HUES6 (cell line): ENCODE measurements around the gene GNG12.
"Not testable (repeated sequence)": the region's sequence is repeated elsewhere in the genome, so short reads cannot be mapped to it uniquely, and the experiment has no call there.

Source experiments
- H3K27ac ChIP-seq: 2 replicates; pipeline ENCODE4 v1.7.0; 2013; ENCODE audit warnings: low read depth, mild to moderate bottlenecking, low read length, inconsistent platforms
- H3K27me3 ChIP-seq: 2 replicates; pipeline ENCODE4 v1.6.1; 2013; ENCODE audit warnings: low read length; ENCODE audit not compliant: control insufficient read depth, insufficient read depth
- H3K36me3 ChIP-seq: 2 replicates; pipeline ENCODE4 v1.6.1; 2013; ENCODE audit warnings: low read length; ENCODE audit not compliant: control insufficient read depth, insufficient read depth
- H3K4me1 ChIP-seq: 2 replicates; pipeline ENCODE4 v1.6.1; 2013; ENCODE audit warnings: low read length; ENCODE audit not compliant: control insufficient read depth, insufficient read depth
- H3K4me3 ChIP-seq: 2 replicates; pipeline ENCODE4 v1.5.1; 2013; ENCODE audit warnings: low read depth, low read length
- H3K9ac ChIP-seq: one replicate; pipeline ENCODE4 v1.6.1; 2013; ENCODE audit warnings: mild to moderate bottlenecking, low read length
- H3K9me3 ChIP-seq: 2 replicates; pipeline ENCODE4 v1.6.1; 2013; ENCODE audit warnings: low read depth, low read length; ENCODE audit not compliant: control insufficient read depth, insufficient read depth

The GNG12 gene

DNA sequence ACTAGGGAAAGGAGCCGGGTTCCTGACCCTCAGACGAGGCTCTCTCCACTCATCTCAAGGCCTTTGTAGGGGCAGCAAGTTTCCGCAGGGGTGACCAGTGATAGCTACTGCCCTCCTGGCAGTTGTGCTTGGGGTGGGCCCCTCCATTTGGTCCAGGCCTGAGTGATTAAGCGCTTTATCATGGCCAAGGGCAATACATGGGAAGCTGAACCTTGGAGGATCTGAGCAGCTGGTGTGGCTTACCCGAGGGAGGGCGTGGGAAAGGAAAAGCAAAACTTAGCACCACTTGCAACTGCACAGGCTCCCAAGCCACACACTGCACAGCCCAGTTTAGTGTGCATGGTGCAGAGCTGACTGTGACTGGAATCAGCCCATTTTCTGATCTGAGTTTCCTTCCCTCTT lies 100.5 kb downstream of the GNG12 start:
- Histone ChIP-seq H3K4me3 (no peak overlapping the region), H3K27me3 (no peaks in the 10 kb centered on the region), H3K9ac (no peak overlapping the region), H3K4me1 (peaks cover 19% of the 10 kb centered on the region), H3K9me3 (no peaks in the 10 kb centered on the region), H3K27ac (no peak overlapping the region), H3K36me3 (no peaks in the 10 kb centered on the region)

DNA sequence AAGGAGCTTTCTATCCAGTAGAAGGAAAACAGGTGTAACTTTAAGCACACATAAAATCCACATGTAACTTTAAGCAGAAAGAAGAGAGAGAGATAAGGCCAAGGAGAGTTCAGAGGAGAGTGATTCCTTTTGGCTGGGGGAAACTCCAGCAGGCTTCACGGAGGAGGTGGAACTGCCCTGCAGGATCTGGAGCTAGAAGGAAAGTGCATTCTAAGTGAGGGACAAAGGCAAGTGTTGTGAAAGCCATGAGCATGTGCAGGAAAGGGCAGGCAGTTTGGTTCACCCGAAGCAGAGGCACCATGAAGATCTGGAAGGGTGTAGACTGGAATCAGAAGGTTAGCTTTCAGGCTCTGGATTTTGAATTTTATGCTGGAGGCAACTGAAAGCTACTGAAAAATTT lies 101.9 kb downstream of the GNG12 start:
- Histone ChIP-seq H3K27ac (no peak overlapping the region), H3K4me3 (no peak overlapping the region), H3K36me3 (no peaks in the 10 kb centered on the region), H3K9me3 (no peaks in the 10 kb centered on the region), H3K4me1 (peaks cover 14% of the 10 kb centered on the region), H3K9ac (no peak overlapping the region), H3K27me3 (no peaks in the 10 kb centered on the region)

DNA sequence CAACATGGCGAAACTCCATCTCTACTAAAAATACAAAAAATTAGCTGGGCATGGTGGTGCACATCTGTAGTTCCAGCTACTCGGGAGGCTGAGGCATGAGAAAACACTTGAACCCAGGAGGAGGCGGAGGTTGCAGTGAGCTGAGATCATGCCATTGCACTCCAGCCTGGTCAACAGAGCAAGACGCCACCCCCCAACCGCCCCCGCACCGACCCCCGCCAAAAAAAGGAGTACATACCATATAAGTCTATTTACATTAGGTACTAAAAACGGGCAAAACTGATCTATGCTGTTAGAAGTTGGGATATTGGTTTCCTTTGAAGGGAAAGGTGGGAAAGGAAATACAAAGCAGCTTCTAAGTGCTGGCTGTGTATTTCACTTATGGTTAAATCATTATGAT lies 103.0 kb downstream of the GNG12 start:
- not testable (repeated sequence) for H3K9me3 ChIP-seq, H3K36me3 ChIP-seq, H3K27me3 ChIP-seq, H3K9ac ChIP-seq, H3K4me1 ChIP-seq, H3K4me3 ChIP-seq, H3K27ac ChIP-seq

DNA sequence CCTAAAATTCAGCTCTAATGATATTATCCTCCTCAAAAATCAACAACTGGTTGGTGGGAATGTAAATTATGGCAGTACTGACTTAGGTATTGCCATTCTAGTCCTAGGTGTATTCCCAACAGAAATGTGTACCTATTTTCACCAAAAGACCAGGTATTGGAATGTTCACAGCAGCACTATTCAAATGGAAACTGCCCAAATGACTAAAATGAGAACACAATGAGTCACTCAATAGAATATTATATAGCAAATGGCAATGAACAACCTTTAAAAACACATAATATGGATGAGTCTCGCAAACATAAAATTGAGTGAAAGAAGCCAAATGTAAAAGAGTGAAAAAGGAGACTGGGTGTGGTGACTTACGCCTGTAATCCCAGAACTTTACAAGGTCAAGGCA lies 103.4 kb downstream of the GNG12 start:
- Histone ChIP-seq H3K27ac (no peak overlapping the region), H3K27me3 (no peaks in the 10 kb centered on the region), H3K4me3 (no peak overlapping the region), H3K36me3 (no peaks in the 10 kb centered on the region), H3K9ac (no peak overlapping the region), H3K4me1 (peaks cover 11% of the 10 kb centered on the region; the same call in 1 of the 2 replicates), H3K9me3 (no peaks in the 10 kb centered on the region)

GRCh38 chr1:67726224-67726623 lies 107.0 kb downstream of the GNG12 start:
- H3K9me3 ChIP-seq, result no peaks in the 10 kb centered on the region
- H3K27ac ChIP-seq, result no peak overlapping the region
- peaks cover 25% of the 10 kb centered on the region for H3K4me1 ChIP-seq
- no peaks in the 10 kb centered on the region for H3K36me3 ChIP-seq
- no peaks in the 10 kb centered on the region for H3K27me3 ChIP-seq
- no peak overlapping the region for H3K4me3 ChIP-seq
- no peak overlapping the region for H3K9ac ChIP-seq

DNA sequence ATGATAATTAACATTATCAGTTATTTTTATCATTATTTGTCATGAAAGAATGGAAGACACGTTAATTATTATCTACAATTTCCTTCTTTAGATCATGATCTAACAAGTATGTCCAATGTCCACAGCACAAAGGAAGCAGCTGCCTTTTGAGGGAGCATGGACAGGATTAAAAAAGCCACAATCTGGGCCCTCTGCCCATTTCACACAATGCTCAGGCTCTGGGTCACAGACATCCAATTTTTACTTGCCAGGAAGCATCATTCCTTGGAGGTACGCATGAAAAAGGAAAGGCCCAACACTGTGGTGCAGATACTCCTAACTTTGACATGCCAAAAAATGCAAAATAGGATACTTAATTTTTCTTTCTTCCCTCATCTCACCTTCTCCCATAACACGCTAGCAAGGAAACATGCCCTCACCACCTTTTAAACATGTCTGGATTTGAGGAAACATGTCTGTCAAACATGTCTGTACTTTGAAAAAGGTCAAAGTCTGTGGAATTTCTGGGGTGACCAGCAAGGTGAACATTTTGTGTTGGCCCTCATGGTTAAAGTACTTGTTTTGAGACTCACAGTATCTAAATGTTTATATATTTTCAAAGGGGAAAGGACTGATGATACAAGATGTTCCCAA lies 108.2 kb downstream of the GNG12 start:
- no peak overlapping the region for H3K27ac ChIP-seq
- H3K4me3 ChIP-seq, result no peak overlapping the region
- no peak overlapping the region for H3K9ac ChIP-seq
- H3K9me3 ChIP-seq, result no peaks in the 10 kb centered on the region
- H3K4me1 ChIP-seq, result peaks cover 30% of the 10 kb centered on the region
- H3K27me3 ChIP-seq, result no peaks in the 10 kb centered on the region
- H3K36me3 ChIP-seq, result no peaks in the 10 kb centered on the region

DNA sequence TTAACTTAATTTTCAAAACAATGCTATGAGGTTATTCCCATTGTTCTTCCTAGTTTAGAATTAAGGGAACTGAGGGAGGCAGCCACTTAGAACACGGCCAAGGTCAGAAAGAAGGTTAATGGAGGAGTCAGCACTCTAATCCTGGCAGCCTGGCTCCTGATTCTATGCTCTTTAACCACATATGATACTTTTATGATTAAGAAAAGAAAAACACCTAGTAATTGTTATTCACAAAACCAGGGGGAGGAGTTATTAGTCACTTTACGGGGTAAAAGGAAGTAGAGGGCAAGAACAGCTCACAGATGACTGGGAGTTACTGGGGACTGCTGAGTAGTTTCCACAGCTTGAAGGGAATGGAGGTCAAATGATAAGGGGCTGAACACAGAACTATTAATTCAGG lies 109.6 kb downstream of the GNG12 start:
- no peak overlapping the region for H3K9ac ChIP-seq
- H3K27ac ChIP-seq, result no peak overlapping the region
- H3K36me3 ChIP-seq, result no peaks in the 10 kb centered on the region
- H3K4me1 ChIP-seq, result peaks cover 30% of the 10 kb centered on the region
- no peak overlapping the region for H3K4me3 ChIP-seq
- H3K9me3 ChIP-seq, result no peaks in the 10 kb centered on the region
- H3K27me3 ChIP-seq, result no peaks in the 10 kb centered on the region

- peaks cover 30% of the 10 kb centered on the region for H3K4me1 ChIP-seq
- H3K9me3 ChIP-seq, result no peaks in the 10 kb centered on the region
- H3K9ac ChIP-seq, result no peak overlapping the region
- H3K27ac ChIP-seq, result no peak overlapping the region
- no peaks in the 10 kb centered on the region for H3K36me3 ChIP-seq
- no peak overlapping the region for H3K4me3 ChIP-seq
- H3K27me3 ChIP-seq, result no peaks in the 10 kb centered on the region
Observed at GRCh38 chr1:67723126-67723525, 110.1 kb downstream of the GNG12 start.

- Histone ChIP-seq H3K4me3 (no peak overlapping the region), H3K36me3 (no peaks in the 10 kb centered on the region), H3K9me3 (no peaks in the 10 kb centered on the region), H3K27ac (no peak overlapping the region), H3K4me1 (peaks cover 30% of the 10 kb centered on the region), H3K9ac (no peak overlapping the region), H3K27me3 (no peaks in the 10 kb centered on the region)
Observed at GRCh38 chr1:67722292-67722944, 110.8 kb downstream of the GNG12 start.

- Histone ChIP-seq H3K27ac (no peak overlapping the region), H3K4me1 (peaks cover 30% of the 10 kb centered on the region), H3K4me3 (no peak overlapping the region), H3K9me3 (no peaks in the 10 kb centered on the region), H3K27me3 (no peaks in the 10 kb centered on the region), H3K9ac (no peak overlapping the region), H3K36me3 (no peaks in the 10 kb centered on the region)
Observed at GRCh38 chr1:67721650-67722291, 111.5 kb downstream of the GNG12 start.

- H3K9ac ChIP-seq, result no peak overlapping the region
Observed at GRCh38 chr1:67721112-67721511, 112.2 kb downstream of the GNG12 start.

More at GRCh38 chr1:67721112-67721511, 112.2 kb downstream of the GNG12 start:
- H3K4me1 ChIP-seq, result peaks cover 30% of the 10 kb centered on the region
- H3K27ac ChIP-seq, result no peak overlapping the region
- H3K4me3 ChIP-seq, result no peak overlapping the region
- H3K9me3 ChIP-seq, result no peaks in the 10 kb centered on the region
- H3K36me3 ChIP-seq, result no peaks in the 10 kb centered on the region
- no peaks in the 10 kb centered on the region for H3K27me3 ChIP-seq
